ENCODE data around the gene ZCCHC7.
"Not testable (repeated sequence)": the region's sequence is repeated elsewhere in the genome, so short reads cannot be mapped to it uniquely, and the experiment has no call there.

The ZCCHC7 gene

GRCh38 chr9:37381094-37381741, 260.8 kb downstream of the ZCCHC7 start:
- DNase-seq: no peak

GRCh38 chr9:37382161-37382981, 262.0 kb downstream of the ZCCHC7 start:
- DNase-seq: no peak

- DNase-seq: no peak
Observed at GRCh38 chr9:37382982-37383357, 262.6 kb downstream of the ZCCHC7 start.

- no peak for DNase-seq
Observed at GRCh38 chr9:37383393-37383792, 263.0 kb downstream of the ZCCHC7 start.

- DNase-seq: no peak
Observed at GRCh38 chr9:37383876-37384746, 263.7 kb downstream of the ZCCHC7 start.

- DNase-seq: no peak
Observed at GRCh38 chr9:37385286-37385685, 264.9 kb downstream of the ZCCHC7 start.

- DNase-seq: no peak
Observed at GRCh38 chr9:37386988-37387387, 266.6 kb downstream of the ZCCHC7 start.

- peak; percentile 43 to 46 for DNase-seq
Observed at GRCh38 chr9:37390759-37391158, 270.4 kb downstream of the ZCCHC7 start.

GRCh38 chr9:37392272-37392671, 271.9 kb downstream of the ZCCHC7 start:
- no peak for DNase-seq

- DNase-seq: no peak
Observed at GRCh38 chr9:37395229-37395628, 274.9 kb downstream of the ZCCHC7 start.

- no peak for DNase-seq
Observed at GRCh38 chr9:37395663-37396062, 275.3 kb downstream of the ZCCHC7 start.

GRCh38 chr9:37397948-37398347, 277.6 kb downstream of the ZCCHC7 start:
- DNase-seq: not testable (repeated sequence)

GRCh38 chr9:37398464-37399025, 278.2 kb downstream of the ZCCHC7 start:
- no peak for DNase-seq

GRCh38 chr9:37399336-37399735, 279.0 kb downstream of the ZCCHC7 start:
- no peak for DNase-seq

GRCh38 chr9:37404590-37404989, 284.2 kb downstream of the ZCCHC7 start:
- no peak for DNase-seq

- no peak for DNase-seq
Observed at GRCh38 chr9:37405350-37405749, 285.0 kb downstream of the ZCCHC7 start.

- no peak for DNase-seq
Observed at GRCh38 chr9:37405764-37406380, 285.5 kb downstream of the ZCCHC7 start.

GRCh38 chr9:37406603-37407401, 286.4 kb downstream of the ZCCHC7 start:
- DNase-seq: no peak

- no peak for DNase-seq
Observed at GRCh38 chr9:37407468-37407867, 287.1 kb downstream of the ZCCHC7 start.
